ENCODE measurements around the gene DENND2A. TPM values are rescaled to one million over a fixed set of nuclear protein-coding genes. Genes with fewer than 3 reads are reported as not detected.

DENND2A gene
- total RNA-seq, 1 experiment from 2014 or later, result 10.0 TPM

GRCh38 chr7:140526787-140527664, 113.6 kb downstream of the DENND2A start:
- peak overlapping the region; percentile 14; the same call in 1 of the 2 replicates for H3K27ac Mint-ChIP-seq

GRCh38 chr7:140526214-140526613, 114.4 kb downstream of the DENND2A start:
- H3K4me1 Mint-ChIP-seq, result peaks cover 12% of the 10 kb centered on the region
- no peak overlapping the region for H3K4me3 Mint-ChIP-seq
- H3K36me3 Mint-ChIP-seq, result no peaks in the 10 kb centered on the region
- ATAC-seq (peak; percentile 63), DNase-seq (ENCODE audit: low spot score) (no peak)
- no peaks in the 10 kb centered on the region for H3K9me3 Mint-ChIP-seq
- ChIA-PET POLR2A (no interaction called here), CTCF (interaction anchor here (0.6 to 1.6 kb wide), 4 partner anchors 8 to 119 kb away, joined by 3 to 7 read pairs (median 5); partner anchors contain the start of gene DENND2A)
- H3K27me3 Mint-ChIP-seq (ENCODE audit: low read depth), result no peaks in the 10 kb centered on the region
- TF ChIP-seq TEAD1 (CRISPR knock-in tag; IDR thresholded peaks at IDR 0.05) (no peak), ERG (CRISPR knock-in tag; IDR thresholded peaks at IDR 0.05) (no peak), HMGXB4 (CRISPR knock-in tag; IDR thresholded peaks at IDR 0.05) (no peak), ZNF317 (CRISPR knock-in tag; IDR thresholded peaks at IDR 0.05; ENCODE audit: borderline replicate concordance, low read depth) (no peak), FOXJ3 (CRISPR knock-in tag; IDR thresholded peaks at IDR 0.05; ENCODE audit: borderline replicate concordance) (no peak)
- no peak overlapping the region for H3K27ac Mint-ChIP-seq

More at GRCh38 chr7:140526787-140527664, 113.6 kb downstream of the DENND2A start:
- Mint-ChIP-seq H3K9me3 (no peaks in the 10 kb centered on the region), H3K36me3 (no peaks in the 10 kb centered on the region), H3K27me3 (ENCODE audit: low read depth) (no peaks in the 10 kb centered on the region), H3K4me1 (peaks cover 12% of the 10 kb centered on the region), H3K4me3 (no peak overlapping the region)
- ATAC-seq, result peak; percentile 28; the same call in 1 of the 2 replicates
- TF ChIP-seq EMX1 (CRISPR knock-in tag; IDR thresholded peaks at IDR 0.05) (no peak), FOXP1 (CRISPR knock-in tag; IDR thresholded peaks at IDR 0.05; ENCODE audit: borderline replicate concordance) (peak; percentile 25; the same call in 1 of the 2 replicates)
- POLR2A ChIA-PET, result no interaction called here
- CTCF ChIA-PET, result interaction anchor here (0.6 to 1.6 kb wide), 4 partner anchors 9 to 118 kb away, joined by 3 to 7 read pairs (median 5); partner anchors contain the start of gene DENND2A
- no peak for DNase-seq (ENCODE audit: low spot score)

- H3K4me1 Mint-ChIP-seq, result peaks cover 12% of the 10 kb centered on the region
- H3K4me3 Mint-ChIP-seq, result no peak overlapping the region
- H3K36me3 Mint-ChIP-seq, result no peaks in the 10 kb centered on the region
- H3K27ac Mint-ChIP-seq, result peak overlapping the region; percentile 23; the same call in 1 of the 2 replicates
- ChIA-PET POLR2A (no interaction called here), CTCF (interaction anchor here (0.6 to 1.6 kb wide), 3 partner anchors 19 to 121 kb away, joined by 3 to 7 read pairs (median 3); partner anchors contain the start of gene DENND2A)
- ATAC-seq (peak; percentile 14; the same call in 1 of the 2 replicates), DNase-seq (ENCODE audit: low spot score) (no peak)
- TF ChIP-seq TP53 (CRISPR knock-in tag; IDR thresholded peaks at IDR 0.05), result no peak
- TF ChIP-seq SP1 (CRISPR knock-in tag; conservative IDR thresholded peaks at IDR 0.05), result no peak
- no peak for TF ChIP-seq TCF7 (CRISPR knock-in tag; IDR thresholded peaks at IDR 0.05; ENCODE audit: low read depth)
- H3K27me3 Mint-ChIP-seq (ENCODE audit: low read depth), result no peaks in the 10 kb centered on the region
- no peaks in the 10 kb centered on the region for H3K9me3 Mint-ChIP-seq
These were observed 114.9 kb downstream of the DENND2A start for GRCh38 chr7:140525743-140526142.

- ATAC-seq (no peak), DNase-seq (ENCODE audit: low spot score) (no peak)
- H3K9me3 Mint-ChIP-seq, result no peaks in the 10 kb centered on the region
- ChIA-PET POLR2A (no interaction called here), CTCF (interaction anchor here (0.9 to 1.9 kb wide), 2 partner anchors 125 to 132 kb away, joined by 5 to 8 read pairs; no protein-coding TSS in a partner anchor)
- peak overlapping the region; percentile 9; the same call in 1 of the 2 replicates for H3K27ac Mint-ChIP-seq
- H3K27me3 Mint-ChIP-seq (ENCODE audit: low read depth), result no peaks in the 10 kb centered on the region
- peaks cover 26% of the 10 kb centered on the region for H3K4me1 Mint-ChIP-seq
- H3K36me3 Mint-ChIP-seq, result no peaks in the 10 kb centered on the region
- no peak overlapping the region for H3K4me3 Mint-ChIP-seq
- no peak for TF ChIP-seq MYBL2 (CRISPR knock-in tag; IDR thresholded peaks at IDR 0.05)
- TF ChIP-seq MAX (CRISPR knock-in tag; IDR thresholded peaks at IDR 0.05), result no peak
- TF ChIP-seq ZNF532 (CRISPR knock-in tag; IDR thresholded peaks at IDR 0.05; ENCODE audit: borderline replicate concordance), result no peak
- no peak for TF ChIP-seq ATF6 (CRISPR knock-in tag; IDR thresholded peaks at IDR 0.05)
- no peak for TF ChIP-seq ESRRA (CRISPR knock-in tag; IDR thresholded peaks at IDR 0.05; ENCODE audit: borderline replicate concordance)
These were observed 119.2 kb downstream of the DENND2A start for GRCh38 chr7:140521421-140521820.
